Liver (tissue), 9 donors: Measurements from ENCODE around the gene CHMP1A. TPM values are rescaled to one million over a fixed set of nuclear protein-coding genes. Genes with fewer than 3 reads are reported as not detected.

Experiments
- DNase-seq: peaks from one replicate; pipeline ENCODE4 v3.0.0-alpha.2; 2017; ENCODE audit warnings: low spot score
- H3K27ac ChIP-seq, 2 donors: one replicate each; pipeline ENCODE4 v1.7.0; 2013; ENCODE audit warnings: inconsistent platforms in 2 of 2, low read length in 2 of 2, control low read depth in 1 of 2, low read depth in 1 of 2, mild to moderate bottlenecking in 1 of 2
- H3K27me3 ChIP-seq, 4 donors: one replicate each; pipeline versions ENCODE4 v1.6.1 to v1.7.0; 2013; ENCODE audit warnings: low read length in 3 of 4, inconsistent platforms in 1 of 4, mild to moderate bottlenecking in 1 of 4, moderate library complexity in 1 of 4; ENCODE audit not compliant: control insufficient read depth in 4 of 4, insufficient read depth in 4 of 4
- H3K36me3 ChIP-seq, 4 donors: one replicate each; pipeline versions ENCODE4 v1.6.1 to v1.7.0; 2013; ENCODE audit warnings: low read length in 3 of 4, mild to moderate bottlenecking in 3 of 4, low read depth in 1 of 4, moderate library complexity in 1 of 4; ENCODE audit not compliant: control insufficient read depth in 4 of 4, insufficient read depth in 3 of 4
- H3K4me1 ChIP-seq, 4 donors: one replicate each; pipeline versions ENCODE4 v1.6.1 to v1.7.0; 2013; ENCODE audit warnings: low read length in 3 of 4, mild to moderate bottlenecking in 3 of 4, moderate library complexity in 1 of 4; ENCODE audit not compliant: control insufficient read depth in 4 of 4, insufficient read depth in 4 of 4
- H3K4me3 ChIP-seq, 3 donors: one replicate each; pipeline versions ENCODE4 v1.6.1 to v1.7.0; 2013; ENCODE audit warnings: low read length in 3 of 3, control low read depth in 1 of 3, low read depth in 1 of 3, mild to moderate bottlenecking in 1 of 3
- H3K9ac ChIP-seq, 2 donors: one replicate each; pipeline ENCODE4 v1.7.0; 2013; ENCODE audit warnings: low read length in 2 of 2, mild to moderate bottlenecking in 2 of 2, moderate library complexity in 2 of 2, control low read depth in 1 of 2, low read depth in 1 of 2
- H3K9me3 ChIP-seq, 4 donors: one replicate each; pipeline versions ENCODE4 v1.6.1 to v1.7.0; 2013; ENCODE audit warnings: low read length in 3 of 4; ENCODE audit not compliant: control insufficient read depth in 4 of 4
- ATF3 ChIP-seq: IDR thresholded peaks from 2 replicates; pipeline ENCODE4 v1.6.1; 2016; ENCODE audit warnings: antibody characterized with exemption
- CTCF ChIP-seq: fragments of 150-350 bp; IDR thresholded peaks from 2 replicates; pipeline ENCODE4 v1.5.1; 2017; ENCODE audit warnings: improper control_type of control experiment, low read depth, low read length; ENCODE audit not compliant: missing input control
- EGR1 ChIP-seq, 2 donors: IDR thresholded peaks; 2 replicates each; pipeline ENCODE4 v1.6.1; 2016 to 2018; ENCODE audit warnings: antibody characterized with exemption in 2 of 2, low read depth in 2 of 2
- FOXA1 ChIP-seq: IDR thresholded peaks from 2 replicates; pipeline ENCODE4 v1.6.1; 2016; ENCODE audit warnings: antibody characterized with exemption
- FOXA2 ChIP-seq: IDR thresholded peaks from 2 replicates; pipeline ENCODE4 v1.6.1; 2016; ENCODE audit warnings: antibody characterized with exemption
- GABPA ChIP-seq, 2 donors: IDR thresholded peaks in 1 of 2; conservative IDR thresholded peaks in 1 of 2; 2 replicates each; pipeline ENCODE4 v1.6.1; 2016; ENCODE audit warnings: antibody characterized with exemption in 2 of 2, mild to moderate bottlenecking in 1 of 2, moderate library complexity in 1 of 2
- HNF4A ChIP-seq, 2 donors: conservative IDR thresholded peaks; 2 replicates each; pipeline ENCODE4 v1.6.1; 2016; ENCODE audit warnings: antibody characterized with exemption in 2 of 2, mild to moderate bottlenecking in 2 of 2
- HNF4G ChIP-seq: IDR thresholded peaks from 2 replicates; pipeline ENCODE4 v1.6.1; 2016; ENCODE audit warnings: antibody characterized with exemption
- JUND ChIP-seq, 2 donors: IDR thresholded peaks; 2 replicates each; pipeline ENCODE4 v1.6.1; 2016; ENCODE audit warnings: antibody characterized with exemption in 2 of 2
- MAX ChIP-seq: IDR thresholded peaks from 2 replicates; pipeline ENCODE4 v1.6.1; 2016; ENCODE audit warnings: antibody characterized with exemption
- NR2F2 ChIP-seq: IDR thresholded peaks from 2 replicates; pipeline ENCODE4 v1.6.1; 2016; ENCODE audit warnings: antibody characterized with exemption
- RAD21 ChIP-seq, 2 donors: IDR thresholded peaks; 2 replicates each; pipeline ENCODE4 v1.6.1; 2016; ENCODE audit warnings: antibody characterized with exemption in 2 of 2, mild to moderate bottlenecking in 2 of 2
- REST ChIP-seq: IDR thresholded peaks from 2 replicates; pipeline ENCODE4 v1.6.1; 2016; ENCODE audit warnings: antibody characterized with exemption, mild to moderate bottlenecking
- RXRA ChIP-seq, 2 donors: IDR thresholded peaks; 2 replicates each; pipeline ENCODE4 v1.6.1; 2017 to 2018; ENCODE audit warnings: antibody characterized with exemption in 2 of 2, mild to moderate bottlenecking in 1 of 2
- SP1 ChIP-seq: IDR thresholded peaks from 2 replicates; pipeline ENCODE4 v1.6.1; 2018; ENCODE audit warnings: antibody characterized with exemption, mild to moderate bottlenecking
- TAF1 ChIP-seq: conservative IDR thresholded peaks from 2 replicates; pipeline ENCODE4 v1.6.1; 2016; ENCODE audit warnings: antibody characterized with exemption, mild to moderate bottlenecking
- YY1 ChIP-seq: IDR thresholded peaks from 2 replicates; pipeline ENCODE4 v1.6.1; 2016; ENCODE audit warnings: antibody characterized with exemption, mild to moderate bottlenecking
- ZBTB33 ChIP-seq: IDR thresholded peaks from 2 replicates; pipeline ENCODE4 v1.6.1; 2016; ENCODE audit warnings: antibody characterized with exemption
- WGBS: extraction: QIAGEN DNeasy Blood & Tissue Kit; methylation state at CpG from one replicate; pipeline ENCODE4 v1.1.7; 2013; 5-methylcytosine and 5-hydroxymethylcytosine counted together
- polyA plus RNA-seq, 2 donors: library from polyadenylated mRNA; stranded (reverse) in 1 of 2; unstranded in 1 of 2; fragments of 200-250 nt in 1 of 2; fragments of >200 nt in 1 of 2; fragmentation: Nextera tagmentation in 1 of 2; extraction: Ambion mirVana in 1 of 2; gene quantifications; one replicate each; pipeline versions ENCODE4 v1.2.1 to v1.2.3, GENCODE V29; 2013 to 2015
- total RNA-seq, 2 donors: library from RNA; depleted of rRNA; stranded (reverse); fragments of >200 nt; gene quantifications; one replicate each; pipeline ENCODE4 v1.2.3, GENCODE V29; 2014
- donor health status: healthy.
- donor health status: healthy.
- donor health status: healthy.
- donor health status: healthy.
- donor health status: healthy.

Gene CHMP1A
- total and polyA plus RNA-seq, 4 donors = 25.7 to 36.7 (median 32.3) TPM

- TF ChIP-seq RXRA (IDR thresholded peaks at IDR 0.05) (no peak), NR2F2 (no peak)
Measured at GRCh38 chr16:89700649-89701424, 43.3 kb upstream of the CHMP1A start (continued).

GRCh38 chr16:89700100-89700648 is 42.7 kb upstream of the CHMP1A start:
- TF ChIP-seq GABPA (IDR thresholded peaks at IDR 0.05 in 1 of 2, conservative IDR thresholded peaks at IDR 0.05 in 1 of 2) (peak in 1 of 2 donors; percentile 56), CTCF (peak; percentile 76), YY1 (peak; percentile 63), ZBTB33 (no peak), RXRA (IDR thresholded peaks at IDR 0.05) (peak; percentile 48 to 70), HNF4A (conservative IDR thresholded peaks at IDR 0.05) (peak; percentile 74 to 84), EGR1 (IDR thresholded peaks at IDR 0.05; ENCODE audit: low read depth in 2 of 2) (peak; percentile 85 to 92), REST (peak; percentile 81), FOXA2 (no peak), MAX (no peak), ATF3 (no peak), NR2F2 (peak; percentile 16), SP1 (peak; percentile 89), HNF4G (no peak), RAD21 (IDR thresholded peaks at IDR 0.05) (peak; percentile 81 to 84), JUND (IDR thresholded peaks at IDR 0.05) (peak; percentile 51 to 89), FOXA1 (no peak), TAF1 (no peak)
- DNase-seq = peak; percentile 98
- under 1% methylated on average over 30 of the region's 30 CpGs for WGBS
- no peaks in the 10 kb centered on the region for H3K9me3 ChIP-seq
- peak overlapping the region; percentile 34 to 82 (median 59) for H3K4me3 ChIP-seq
- H3K27ac ChIP-seq = peak overlapping the region; percentile 80 to 96
- H3K9ac ChIP-seq = peak overlapping the region in 1 of 2 donors; percentile 90
- H3K27me3 ChIP-seq = no peaks in the 10 kb centered on the region
- H3K36me3 ChIP-seq = peaks cover under 1 to 13% (median 3%) of the 10 kb centered on the region in 4 donors
- peaks cover 8 to 28% (median 16%) of the 10 kb centered on the region in 4 donors for H3K4me1 ChIP-seq
